ENCODE data around the gene ACTMAP. TPM values are rescaled to one million over a fixed set of nuclear protein-coding genes. Genes with fewer than 3 reads are reported as not detected.

The ACTMAP gene, protein sequence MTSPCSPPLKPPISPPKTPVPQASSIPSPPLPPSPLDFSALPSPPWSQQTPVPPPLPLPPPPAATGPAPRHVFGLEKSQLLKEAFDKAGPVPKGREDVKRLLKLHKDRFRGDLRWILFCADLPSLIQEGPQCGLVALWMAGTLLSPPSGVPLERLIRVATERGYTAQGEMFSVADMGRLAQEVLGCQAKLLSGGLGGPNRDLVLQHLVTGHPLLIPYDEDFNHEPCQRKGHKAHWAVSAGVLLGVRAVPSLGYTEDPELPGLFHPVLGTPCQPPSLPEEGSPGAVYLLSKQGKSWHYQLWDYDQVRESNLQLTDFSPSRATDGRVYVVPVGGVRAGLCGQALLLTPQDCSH
- 10 to 100 TPM in 5 of 9 donors, 1 to 10 TPM in 4; 2.2 to 17.5 (median 12.0) TPM for total RNA-seq
- 10 to 100 TPM in 2 of 3 donors, 1 to 10 TPM in 1; 7.9 to 28.0 (median 18.6) TPM for polyA plus RNA-seq
- long read RNA-seq, donor 1, partial matches to known transcripts = 0 of 1 reads
- long read RNA-seq, donor 1, other reads (novel, unspliced or antisense) = 0 of 1 reads
- long read RNA-seq, donor 2 = 0 reads
- long read RNA-seq, donor 3 = 0 reads
- long read RNA-seq, donor 4, partial matches to known transcripts = 0 of 5 reads
- long read RNA-seq, donor 4, other reads (novel, unspliced or antisense) = 5 of 5 reads
- long read RNA-seq, donor 5, partial matches to known transcripts = 4 of 16 reads
- long read RNA-seq, donor 5, other reads (novel, unspliced or antisense) = 9 of 16 reads
- long read RNA-seq, donor 6, partial matches to known transcripts = 0 of 1 reads
- long read RNA-seq, donor 6, other reads (novel, unspliced or antisense) = 0 of 1 reads
- long read RNA-seq, donor 7, partial matches to known transcripts = 0 of 2 reads
- long read RNA-seq, donor 7, other reads (novel, unspliced or antisense) = 0 of 2 reads
- long read RNA-seq, donor 8, partial matches to known transcripts = 0 of 1 reads
- long read RNA-seq, donor 8, other reads (novel, unspliced or antisense) = 0 of 1 reads
- long read RNA-seq, donor 9, partial matches to known transcripts = 0 of 15 reads
- long read RNA-seq, donor 9, other reads (novel, unspliced or antisense) = 15 of 15 reads
- long read RNA-seq, donor 10, partial matches to known transcripts = 0 of 3 reads
- long read RNA-seq, donor 10, other reads (novel, unspliced or antisense) = 0 of 3 reads

DNA sequence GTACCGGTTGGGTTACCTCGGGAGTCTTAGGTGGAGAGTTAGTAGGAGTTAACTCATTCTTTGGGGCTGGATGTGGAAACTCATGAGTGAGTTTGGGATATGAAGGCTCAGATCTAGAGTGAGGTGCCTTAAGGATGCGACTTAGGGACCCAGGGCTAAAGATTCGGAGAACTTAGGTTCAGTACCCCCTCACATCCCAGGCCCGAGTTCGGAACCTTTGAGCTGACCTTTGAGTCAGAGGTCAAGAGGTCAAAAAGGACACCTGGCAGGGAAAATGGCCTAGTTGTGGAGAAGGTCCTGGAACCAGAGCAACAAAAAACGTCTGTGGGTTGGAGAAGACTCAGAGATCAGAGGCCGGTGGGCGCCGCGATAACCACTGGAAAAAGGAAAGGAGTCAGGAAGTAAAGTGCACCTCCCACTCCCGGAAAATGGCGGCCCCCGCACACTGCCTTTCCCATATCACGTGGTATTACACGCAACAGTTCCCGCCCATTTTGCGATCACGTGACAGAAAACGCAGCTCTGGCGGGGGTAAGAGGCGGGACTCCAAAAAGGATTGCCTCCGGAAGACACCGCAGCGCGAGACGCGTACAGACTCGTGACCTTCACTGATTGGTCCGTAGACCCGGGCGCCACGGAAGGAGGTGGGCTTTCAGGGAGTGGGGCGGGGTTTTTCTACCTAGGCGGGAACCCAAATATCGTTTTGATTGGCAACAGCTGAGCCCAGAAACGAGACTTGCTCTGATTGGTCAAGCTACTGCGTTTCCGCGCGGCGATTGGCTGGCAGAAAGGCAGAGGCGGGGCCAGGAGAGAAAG, at the start of gene ACTMAP:
Gene ACTMAP (minus strand): TSS at position 420 of the 816 bp plus-strand sequence. CDS start 674 bp downstream, outside the sequence.
- intact Hi-C loops (cut with DNase I) = no loop called here
- peaks cover 42 to 49% of the 10 kb centered on the region in 2 donors for H3K4me1 ChIP-seq (replicated peaks in 1 of 2)
- TF ChIP-seq POLR2A (IDR thresholded peaks at IDR 0.05) (peak in 1 of 2 donors; percentile 62), CTCF (IDR thresholded peaks at IDR 0.05) (no peak)

DNA sequence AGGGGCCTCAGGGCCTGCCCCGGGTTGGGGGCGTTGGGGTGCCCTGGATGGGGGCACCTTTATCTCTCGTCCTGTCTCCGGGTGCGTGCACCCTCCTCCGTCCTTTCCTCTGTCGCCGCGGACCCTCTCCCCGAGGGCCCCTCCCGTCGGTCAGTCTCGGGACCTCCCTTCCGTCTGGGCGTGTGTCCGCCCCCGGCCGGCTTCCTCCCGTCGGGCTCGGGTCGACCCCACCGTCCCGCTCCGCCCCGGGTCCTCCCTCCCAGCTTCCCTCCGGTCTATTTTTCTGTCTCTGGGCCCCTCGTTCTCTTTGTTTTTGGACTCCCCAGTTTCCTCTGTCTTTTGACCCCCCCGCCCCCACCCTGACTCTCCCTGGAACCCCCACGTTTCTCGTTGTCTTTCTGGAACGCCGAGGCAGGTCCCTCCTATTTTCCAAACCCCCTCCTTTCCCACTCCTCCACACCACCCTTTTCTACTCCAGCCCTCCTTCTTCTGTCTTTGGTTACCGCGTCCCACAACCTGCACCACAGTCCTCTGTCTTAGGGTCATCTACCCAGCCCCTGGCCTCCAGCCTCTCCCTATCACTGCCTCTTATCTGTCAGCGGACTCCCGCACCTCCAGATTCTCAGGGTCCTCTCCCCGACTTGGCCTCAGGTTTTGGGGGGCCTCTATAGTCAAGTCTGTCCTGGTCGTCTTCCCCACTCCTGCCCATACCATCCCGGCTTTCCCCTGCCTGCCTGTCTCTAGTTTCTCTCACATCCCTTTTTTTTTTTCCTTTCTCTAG, 49.5 kb upstream of the ACTMAP start:
- peaks cover 0 to 10% of the 10 kb centered on the region in 2 donors for H3K36me3 ChIP-seq (replicated peaks in 1 of 2)
- peaks cover 45 to 58% of the 10 kb centered on the region in 2 donors for H3K4me1 ChIP-seq (replicated peaks in 1 of 2)
- peak overlapping the region in 3 of 4 donors; percentile 53 to 96 (median 87) for H3K4me3 ChIP-seq
- H3K27me3 ChIP-seq = no peaks in the 10 kb centered on the region
- TF ChIP-seq CTCF (IDR thresholded peaks at IDR 0.05) (no peak), POLR2A (IDR thresholded peaks at IDR 0.05) (no peak)
- intact Hi-C loops (cut with DNase I) = loop anchor here in 1 of 2 donors (5.0 kb wide), 1 partner anchor 137 kb away; no protein-coding TSS in a partner anchor
- peak overlapping the region; percentile 20 to 94 (median 89) for H3K27ac ChIP-seq
- WGBS, 4 donors = 1% methylated on average over 28 to 40 of the region's 40 CpGs
- DNase-seq = peak in 5 of 7 donors; percentile 50 to 71 (median 66)
- no peaks in the 10 kb centered on the region for H3K9me3 ChIP-seq (replicated peaks in 1 of 3)

More for the DNA sequence above, at the start of gene ACTMAP:
- WGBS, 4 donors = 0 to 1% (median 0%) methylated on average over 23 to 43 of the region's 43 CpGs
- no peaks in the 10 kb centered on the region for H3K36me3 ChIP-seq (replicated peaks in 1 of 2)
- H3K4me3 ChIP-seq = peak within 1 kb of the TSS; percentile 21 to 81 (median 58)
- no peaks in the 10 kb centered on the region for H3K27me3 ChIP-seq
- H3K9me3 ChIP-seq (replicated peaks in 1 of 3) = no peaks in the 10 kb centered on the region
- peak within 1 kb of the TSS; percentile 87 to 97 (median 90) for H3K27ac ChIP-seq
- DNase-seq = peak; percentile 100

- peak; percentile 100 for DNase-seq
- intact Hi-C loops (cut with DNase I) = no loop called here
- 0 to 1% (median 1%) methylated on average over 16 to 109 of the region's 110 CpGs for WGBS, 4 donors
- TF ChIP-seq POLR2A (IDR thresholded peaks at IDR 0.05) (peak; percentile 43 to 50), CTCF (IDR thresholded peaks at IDR 0.05) (no peak)
- peak within 1 kb of the TSS in 3 of 4 donors; percentile 53 to 96 (median 87) for H3K4me3 ChIP-seq
- peaks cover 0 to 10% of the 10 kb centered on the region in 2 donors for H3K36me3 ChIP-seq (replicated peaks in 1 of 2)
- H3K9me3 ChIP-seq (replicated peaks in 1 of 3) = no peaks in the 10 kb centered on the region
- peaks cover 45 to 50% of the 10 kb centered on the region in 2 donors for H3K4me1 ChIP-seq (replicated peaks in 1 of 2)
- no peaks in the 10 kb centered on the region for H3K27me3 ChIP-seq
- H3K27ac ChIP-seq = peak within 1 kb of the TSS; percentile 22 to 94 (median 94)
Measured at GRCh38 chr19:40798683-40799557, 48.6 kb upstream of the ACTMAP start, which contains the start of gene EGLN2. EGLN2 (plus strand) TSS chr19:40799191; CDS start chr19:40800573, 1,382 bp downstream.

All from adrenal gland (tissue), 19 donors.